Pons (tissue), 1 donor: Measurements from ENCODE around the gene POLR2H.

Source experiments
- DNase-seq: peaks from one replicate; pipeline ENCODE4 v3.0.0-alpha.2; 2016; ENCODE audit warnings: low spot score

Gene POLR2H

GRCh38 chr3:184361532-184361931 is at the start of gene POLR2H, which contains the start of gene CLCN2:
Gene POLR2H, plus strand, starts transcription at chr3:184361710. Its CDS starts 1,783 bp downstream, at chr3:184363493.
Gene CLCN2, minus strand, starts transcription at chr3:184361605. Its CDS starts 126 bp downstream, at chr3:184361479.
- peak; percentile 70 for DNase-seq

- DNase-seq: peak; percentile 87
These were observed 47.2 kb upstream of the POLR2H start, which contains the start of gene EIF4G1 for GRCh38 chr3:184314363-184314699. Gene EIF4G1, plus strand, starts transcription at chr3:184314606. Its CDS starts 1,191 bp downstream, at chr3:184315797.

GRCh38 chr3:184314700-184315542 is 46.6 kb upstream of the POLR2H start:
- peak; percentile 53 for DNase-seq

- no peak for DNase-seq
These were observed 46.0 kb upstream of the POLR2H start for GRCh38 chr3:184315543-184315867.

- DNase-seq: no peak
These were observed 45.4 kb upstream of the POLR2H start for GRCh38 chr3:184315871-184316661.

- DNase-seq: no peak
These were observed 44.7 kb upstream of the POLR2H start for GRCh38 chr3:184316792-184317191.

- no peak for DNase-seq
These were observed 44.3 kb upstream of the POLR2H start for GRCh38 chr3:184317201-184317600.

- DNase-seq: peak; percentile 96
These were observed 41.4 kb upstream of the POLR2H start for GRCh38 chr3:184320104-184320445.

- DNase-seq: no peak
These were observed 39.8 kb upstream of the POLR2H start for GRCh38 chr3:184321666-184322065.

GRCh38 chr3:184322731-184323487 is 38.6 kb upstream of the POLR2H start:
- DNase-seq: no peak

GRCh38 chr3:184323696-184324095 is 37.8 kb upstream of the POLR2H start:
- DNase-seq: no peak

GRCh38 chr3:184325269-184325668 is 36.2 kb upstream of the POLR2H start:
- no peak for DNase-seq

- no peak for DNase-seq
These were observed 35.7 kb upstream of the POLR2H start for GRCh38 chr3:184325715-184326369.

GRCh38 chr3:184327171-184327570 is 34.3 kb upstream of the POLR2H start:
- no peak for DNase-seq

GRCh38 chr3:184328516-184328915 is 33.0 kb upstream of the POLR2H start:
- DNase-seq: no peak

GRCh38 chr3:184332370-184333090 is 29.0 kb upstream of the POLR2H start:
- DNase-seq: no peak

GRCh38 chr3:184333190-184333589 is 28.3 kb upstream of the POLR2H start:
- DNase-seq: no peak

- DNase-seq: no peak
These were observed 27.8 kb upstream of the POLR2H start for GRCh38 chr3:184333700-184334099.

GRCh38 chr3:184334470-184335158 is 26.9 kb upstream of the POLR2H start:
- DNase-seq: no peak

GRCh38 chr3:184335291-184335660 is 26.2 kb upstream of the POLR2H start:
- no peak for DNase-seq
